Tibial artery (tissue), 4 donors: Measurements from ENCODE around the gene CAMK2G.
A peak's percentile ranks its signal among the peaks of the same experiment; 100 is the strongest.
"Not testable (repeated sequence)": the region's sequence is repeated elsewhere in the genome, so short reads cannot be mapped to it uniquely, and the experiment has no call there.

Experiments used
- DNase-seq, 2 donors: peaks; one replicate each; pipeline ENCODE4 v3.0.0-alpha.2; 2019
- H3K27ac ChIP-seq, 2 donors: fragments of 200-600 bp; sonication (generic) in 1 of 2; 1 replicate in 1 of 2; 2 replicates in 1 of 2; pipeline ENCODE4 v1.5.1; 2018 to 2019; ENCODE audit warnings: mild to moderate bottlenecking in 1 of 2
- H3K27me3 ChIP-seq, 2 donors: fragments of 200-600 bp; sonication (generic) in 1 of 2; one replicate each; pipeline versions ENCODE4 v1.5.1 to v1.6.0; 2016 to 2019
- H3K36me3 ChIP-seq, 3 donors: fragments of 200-600 bp; sonication (generic) in 2 of 3; one replicate each; pipeline ENCODE4 v1.5.1; 2016 to 2019; ENCODE audit warnings: mild to moderate bottlenecking in 2 of 3
- H3K4me1 ChIP-seq, 4 donors: fragments of 200-600 bp; sonication (generic) in 2 of 4; 1 replicate in 3 of 4; 2 replicates in 1 of 4; pipeline ENCODE4 v1.5.1; 2016 to 2019
- H3K4me3 ChIP-seq, 2 donors: fragments of 200-600 bp; sonication (generic) in 1 of 2; 1 replicate in 1 of 2; 2 replicates in 1 of 2; pipeline ENCODE4 v1.5.1; 2018 to 2019; ENCODE audit warnings: mild to moderate bottlenecking in 2 of 2
- H3K9me3 ChIP-seq, 3 donors: fragments of 200-600 bp; sonication (generic) in 1 of 3; one replicate each; pipeline ENCODE4 v1.5.1; 2016 to 2019
- intact Hi-C: fragments of 100-400 bp; cut with DNase I; formaldehyde crosslinking; loops from one replicate; pipeline ENCODE4 v1.15.0; 2023; ENCODE audit warnings: low total_unique reads
- TF ChIP-seq, protein P1 (sequence below), 2 experiments: fragments of 200-600 bp in 1 of 2; fragments of 450-650 bp in 1 of 2; IDR thresholded peaks; one replicate each; pipeline ENCODE4 v1.5.1; 2017 to 2019; ENCODE audit warnings: antibody characterized with exemption in 2 of 2, mild to moderate bottlenecking in 1 of 2, moderate library complexity in 1 of 2

The CAMK2G gene

DNA sequence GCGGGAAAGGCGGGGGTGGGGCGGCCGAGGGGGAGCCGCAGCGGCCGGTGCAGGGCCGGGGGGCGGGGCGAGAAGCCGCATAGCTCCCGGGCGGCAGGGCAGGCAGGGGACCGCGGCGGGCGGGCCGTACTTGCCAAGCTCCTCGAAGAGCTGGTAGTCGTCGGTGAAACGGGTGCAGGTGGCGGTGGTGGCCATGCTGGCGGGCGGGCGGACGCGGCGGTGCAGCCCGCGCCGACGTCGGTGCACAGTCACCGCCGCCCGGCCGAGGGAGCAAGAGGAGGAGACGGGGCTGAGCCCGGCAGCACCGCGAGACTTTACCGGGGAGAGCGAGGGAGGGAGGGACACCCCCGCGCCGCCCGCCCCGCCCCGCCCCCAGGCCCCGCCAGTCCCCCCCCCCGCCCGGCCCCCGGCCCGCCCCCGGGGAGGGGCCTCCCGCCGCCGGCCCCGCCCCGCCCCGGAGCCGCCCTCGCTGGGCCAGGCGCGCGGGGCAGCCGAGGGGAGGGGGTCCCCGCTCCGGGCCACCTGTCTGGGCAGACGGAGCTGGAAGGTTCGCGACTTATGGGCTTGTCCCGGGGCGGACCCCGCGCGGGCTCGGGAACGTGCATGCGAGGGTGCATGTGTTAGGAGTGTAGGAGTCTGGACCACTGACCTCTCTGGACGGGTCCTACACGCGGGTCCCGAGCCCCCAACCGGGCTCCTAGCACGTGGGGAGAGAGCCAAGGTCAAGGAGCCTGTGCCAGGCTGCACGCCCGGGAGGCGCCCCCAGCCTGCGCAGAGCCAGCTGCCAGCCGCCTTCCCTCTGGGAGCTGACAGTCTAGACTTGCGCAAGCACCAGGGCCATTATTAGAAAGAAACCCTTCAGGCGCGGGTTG lies at the start of gene CAMK2G:
TSS of gene CAMK2G (minus strand) at position 289 of the 872 bp plus-strand sequence. CDS start at position 195, 94 bp downstream.
- Histone ChIP-seq H3K4me1 (peaks cover 0 to 70% (median 53%) of the 10 kb centered on the region in 4 donors), H3K4me3 (peak within 1 kb of the TSS; percentile 81 to 93), H3K27ac (peak within 1 kb of the TSS; percentile 86 to 88), H3K9me3 (no peaks in the 10 kb centered on the region), H3K27me3 (no peaks in the 10 kb centered on the region), H3K36me3 (peaks cover 10 to 26% (median 15%) of the 10 kb centered on the region in 3 donors)
- DNase-seq: peak; percentile 83 to 92
- intact Hi-C loops: loop anchor here (10.0 kb wide), 1 partner anchor 90 kb away; the partner anchor contains the start of genes CHCHD1 and ZSWIM8
- TF ChIP-seq, protein P1, sequence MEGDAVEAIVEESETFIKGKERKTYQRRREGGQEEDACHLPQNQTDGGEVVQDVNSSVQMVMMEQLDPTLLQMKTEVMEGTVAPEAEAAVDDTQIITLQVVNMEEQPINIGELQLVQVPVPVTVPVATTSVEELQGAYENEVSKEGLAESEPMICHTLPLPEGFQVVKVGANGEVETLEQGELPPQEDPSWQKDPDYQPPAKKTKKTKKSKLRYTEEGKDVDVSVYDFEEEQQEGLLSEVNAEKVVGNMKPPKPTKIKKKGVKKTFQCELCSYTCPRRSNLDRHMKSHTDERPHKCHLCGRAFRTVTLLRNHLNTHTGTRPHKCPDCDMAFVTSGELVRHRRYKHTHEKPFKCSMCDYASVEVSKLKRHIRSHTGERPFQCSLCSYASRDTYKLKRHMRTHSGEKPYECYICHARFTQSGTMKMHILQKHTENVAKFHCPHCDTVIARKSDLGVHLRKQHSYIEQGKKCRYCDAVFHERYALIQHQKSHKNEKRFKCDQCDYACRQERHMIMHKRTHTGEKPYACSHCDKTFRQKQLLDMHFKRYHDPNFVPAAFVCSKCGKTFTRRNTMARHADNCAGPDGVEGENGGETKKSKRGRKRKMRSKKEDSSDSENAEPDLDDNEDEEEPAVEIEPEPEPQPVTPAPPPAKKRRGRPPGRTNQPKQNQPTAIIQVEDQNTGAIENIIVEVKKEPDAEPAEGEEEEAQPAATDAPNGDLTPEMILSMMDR (IDR thresholded peaks at IDR 0.05): no peak

DNA sequence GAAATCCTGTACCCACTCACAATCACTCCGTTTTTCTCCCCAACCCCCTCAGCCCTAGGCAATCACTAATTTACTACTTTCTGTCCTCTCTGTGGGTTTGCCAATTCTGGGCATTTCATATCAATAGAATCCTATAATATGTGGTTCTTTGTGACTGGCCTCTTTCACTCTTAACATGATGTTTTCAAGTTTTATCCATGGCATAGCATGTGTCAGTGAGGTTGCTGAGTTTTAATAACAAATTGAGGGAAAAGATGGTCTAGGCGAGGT lies 48.4 kb upstream of the CAMK2G start:
- intact Hi-C loops: no loop called here
- H3K36me3 ChIP-seq: no peaks in the 10 kb centered on the region
- DNase-seq: no peak
- H3K27ac ChIP-seq: no peak overlapping the region
- H3K9me3 ChIP-seq: no peaks in the 10 kb centered on the region
- H3K4me1 ChIP-seq: peaks cover 0 to 12% (median 9%) of the 10 kb centered on the region in 4 donors
- H3K27me3 ChIP-seq: no peaks in the 10 kb centered on the region
- no peak overlapping the region for H3K4me3 ChIP-seq
- TF ChIP-seq, protein P1 (IDR thresholded peaks at IDR 0.05): no peak

DNA sequence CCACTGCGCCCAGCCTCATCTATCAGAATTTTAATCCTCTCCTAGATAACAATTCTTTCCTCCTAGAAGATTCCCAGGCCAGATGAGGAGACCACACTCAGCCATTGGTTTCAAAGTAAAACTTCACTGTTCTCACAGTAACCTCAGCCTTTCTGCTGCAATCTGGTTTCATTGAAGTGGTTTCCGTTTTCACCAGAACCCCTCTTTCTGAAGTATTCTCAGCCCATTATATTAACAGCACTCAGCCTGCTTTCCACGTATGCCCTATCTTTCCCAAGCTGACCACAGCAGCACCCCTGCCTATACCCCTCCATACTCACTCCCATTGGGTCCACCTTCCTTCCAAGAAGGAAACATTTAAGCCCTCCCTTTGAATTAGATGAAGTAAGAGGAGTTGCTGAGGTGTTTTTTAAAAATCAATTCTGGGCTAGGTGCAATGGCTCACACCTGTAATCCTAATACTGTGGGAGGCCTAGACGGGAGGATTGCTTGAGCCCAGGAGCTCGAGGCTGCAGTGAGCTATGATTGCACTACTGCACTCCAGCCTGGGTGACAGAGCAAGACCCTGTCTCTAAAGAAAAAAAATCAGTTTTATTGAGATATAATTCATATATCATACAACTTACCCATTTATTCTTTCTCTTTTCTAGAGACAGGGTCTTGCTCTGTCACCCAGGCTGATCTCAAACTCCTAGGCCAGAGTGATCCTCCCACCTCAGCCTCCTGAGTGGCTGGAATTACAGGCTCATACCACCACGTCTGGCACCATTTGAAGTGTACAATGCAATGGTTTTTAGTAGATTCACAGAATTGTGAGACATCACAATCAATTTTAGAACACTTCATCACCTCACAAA lies 47.9 kb upstream of the CAMK2G start:
- no peak overlapping the region for H3K4me3 ChIP-seq
- no peaks in the 10 kb centered on the region for H3K27me3 ChIP-seq
- intact Hi-C loops: no loop called here
- DNase-seq: no peak
- no peaks in the 10 kb centered on the region for H3K9me3 ChIP-seq
- no peak overlapping the region for H3K27ac ChIP-seq
- peaks cover 0 to 13% (median 9%) of the 10 kb centered on the region in 4 donors for H3K4me1 ChIP-seq
- TF ChIP-seq, protein P1 (IDR thresholded peaks at IDR 0.05): no peak
- no peaks in the 10 kb centered on the region for H3K36me3 ChIP-seq

DNA sequence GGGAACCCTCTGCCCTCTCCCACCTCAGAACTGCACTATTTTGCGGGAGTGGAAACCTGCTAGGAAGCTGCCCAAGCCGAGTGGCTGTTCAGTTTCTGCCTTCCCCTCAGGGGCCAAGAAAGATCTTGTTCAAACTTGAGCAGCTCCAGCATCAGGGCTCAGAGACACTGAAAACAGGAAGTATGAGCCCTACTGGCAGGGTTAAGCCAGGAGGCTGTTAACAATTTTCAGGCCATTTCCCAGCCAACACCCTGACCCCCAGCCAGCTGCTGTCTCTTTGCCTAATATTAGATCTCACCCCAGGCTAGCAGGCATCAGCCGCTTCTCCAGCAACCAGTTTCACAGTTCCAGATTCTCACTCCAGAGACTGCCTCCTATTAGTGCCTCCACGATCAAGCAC lies 45.7 kb upstream of the CAMK2G start:
- Histone ChIP-seq H3K36me3 (peaks cover 0 to 10% (median 6%) of the 10 kb centered on the region in 3 donors), H3K27me3 (no peaks in the 10 kb centered on the region), H3K4me3 (no peak overlapping the region), H3K4me1 (peaks cover 0 to 22% (median 14%) of the 10 kb centered on the region in 4 donors), H3K9me3 (no peaks in the 10 kb centered on the region), H3K27ac (peak overlapping the region; percentile 61 to 64)
- intact Hi-C loops: no loop called here
- TF ChIP-seq, protein P1 (IDR thresholded peaks at IDR 0.05): no peak
- peak; percentile 70 to 72 for DNase-seq

DNA sequence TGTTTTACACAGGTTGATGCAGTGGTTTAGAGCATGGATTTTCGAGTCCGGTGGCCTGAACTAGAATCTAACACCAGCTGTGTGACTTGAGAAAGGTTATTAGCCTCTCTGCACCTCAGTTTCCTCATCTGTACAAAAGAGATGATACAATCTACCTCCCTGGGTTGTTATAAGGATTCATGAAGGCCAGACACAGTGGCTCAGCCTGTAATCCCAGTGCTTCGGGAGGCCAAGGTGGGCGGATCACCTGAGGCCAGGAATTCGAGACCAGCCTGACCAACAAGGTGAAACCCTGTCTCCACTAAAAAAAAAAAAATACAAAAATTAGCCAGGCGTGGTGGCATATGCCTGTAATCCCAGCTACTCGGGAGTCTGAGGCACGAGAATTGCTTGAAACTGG lies 45.1 kb upstream of the CAMK2G start:
- H3K36me3 ChIP-seq, H3K9me3 ChIP-seq, DNase-seq, H3K4me3 ChIP-seq, H3K27me3 ChIP-seq, intact Hi-C loops: not testable (repeated sequence)
- Histone ChIP-seq H3K27ac (peak overlapping the region; percentile 61 to 64), H3K4me1 (peaks cover 0 to 28% (median 17%) of the 10 kb centered on the region in 4 donors)
